GM12873 (cell line): Measurements from ENCODE around the gene RUNX2.

Experiments
- CTCF ChIP-seq: IDR thresholded peaks from 2 replicates; pipeline ENCODE4 v1.5.1; 2012; ENCODE audit warnings: low read depth, mild to moderate bottlenecking, moderate library complexity, low read length, control low read depth; ENCODE audit not compliant: insufficient read depth; ENCODE audit errors: missing control alignments

RUNX2 gene

DNA sequence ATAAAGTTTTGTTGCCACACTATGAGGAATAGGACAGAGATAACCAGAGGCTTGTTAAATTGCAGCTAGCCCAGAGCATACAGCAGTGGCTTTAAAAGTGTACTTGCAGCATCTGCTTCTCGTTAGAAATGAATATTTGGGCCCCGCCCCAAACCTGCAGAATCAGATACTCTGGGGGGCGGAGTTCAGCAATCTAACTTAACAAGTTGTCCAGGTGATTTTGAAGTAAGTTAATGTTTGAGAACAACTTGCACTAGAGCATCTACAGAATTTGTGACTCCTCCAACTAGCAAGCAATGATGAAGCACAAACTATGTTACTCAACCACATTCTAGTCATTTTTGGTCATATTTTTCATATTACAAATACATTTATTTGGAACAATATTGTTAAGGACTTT, 60.2 kb downstream of the RUNX2 start:
- TF ChIP-seq CTCF = no peak

DNA sequence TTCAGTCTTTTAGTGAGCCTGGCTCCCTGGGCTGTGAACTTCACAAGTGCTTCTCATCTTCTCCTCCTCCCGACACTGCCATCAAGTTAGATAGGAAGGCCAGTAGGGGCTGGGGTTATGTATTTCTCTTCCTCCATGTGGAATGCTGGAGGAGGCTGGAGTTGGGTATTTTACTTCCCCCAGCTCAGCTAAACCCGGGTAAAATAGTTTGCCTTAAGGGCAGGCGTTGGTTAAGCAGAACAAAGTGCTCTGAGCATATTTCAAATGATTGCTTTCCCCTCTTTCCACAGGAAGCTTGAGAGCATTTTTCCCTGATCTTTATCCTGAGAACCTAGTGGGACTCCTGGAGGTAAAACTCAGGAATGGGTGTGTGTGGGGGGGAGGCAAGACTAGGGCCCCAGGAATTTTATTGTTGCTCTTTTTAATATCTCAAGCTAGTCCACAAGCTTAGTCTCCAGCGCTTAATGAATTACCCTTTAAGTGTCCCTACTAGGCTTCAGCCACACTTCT, 66.5 kb downstream of the RUNX2 start:
- TF ChIP-seq CTCF = no peak

DNA sequence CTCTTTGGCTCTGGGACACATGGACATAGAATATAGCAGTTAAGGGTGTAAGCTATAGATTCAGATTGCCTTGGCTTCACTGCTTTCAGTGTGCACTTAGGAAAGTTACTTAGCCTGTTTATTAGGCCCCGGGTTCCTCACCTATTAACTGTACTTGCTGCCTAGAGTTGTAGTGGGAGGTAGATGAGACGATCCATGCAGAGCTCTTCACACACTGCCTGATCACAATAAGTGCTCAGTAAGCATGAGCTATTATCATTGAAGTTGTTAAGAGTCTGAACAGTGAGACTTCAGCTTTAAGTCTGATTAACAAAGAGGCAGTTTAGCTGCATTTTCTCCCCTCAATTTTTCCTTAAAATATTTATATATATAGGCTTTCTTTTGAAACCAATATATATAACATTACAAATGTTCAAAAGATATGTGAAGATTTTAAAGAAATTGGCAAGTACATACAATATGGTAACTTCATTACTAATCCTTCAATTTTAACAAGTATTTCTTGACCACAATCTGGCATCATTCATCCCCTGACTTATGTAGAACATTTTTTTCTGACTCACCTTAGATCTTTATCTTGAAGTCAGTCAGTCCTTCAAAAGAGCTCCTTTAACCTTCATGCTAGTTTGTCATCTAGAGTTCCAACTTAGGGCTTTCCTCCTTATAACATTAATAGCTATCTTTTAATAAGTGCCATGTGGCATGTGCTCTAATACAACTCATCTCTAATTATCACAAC, 70.1 kb downstream of the RUNX2 start:
- no peak for TF ChIP-seq CTCF

DNA sequence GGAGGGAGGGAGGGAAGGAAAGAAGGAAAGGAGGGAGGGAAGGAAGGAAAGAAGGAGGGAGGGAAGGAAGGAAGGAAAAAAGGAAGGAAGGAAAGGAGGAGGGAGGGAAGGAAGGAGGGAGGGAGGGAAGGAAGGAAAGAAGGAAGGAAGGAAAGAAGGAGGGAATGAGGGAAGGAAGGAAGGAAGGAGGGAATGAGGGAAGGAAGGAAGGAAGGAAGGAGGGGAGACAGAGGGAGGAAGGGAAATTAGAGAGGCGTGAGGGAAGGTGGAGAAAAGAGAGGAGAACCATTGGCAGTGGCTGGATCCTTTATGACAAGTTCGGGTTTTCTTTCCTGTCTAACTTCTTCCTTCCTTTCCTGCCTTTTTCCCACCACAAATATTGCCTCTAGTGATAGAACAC, 71.9 kb downstream of the RUNX2 start:
- no peak for TF ChIP-seq CTCF

DNA sequence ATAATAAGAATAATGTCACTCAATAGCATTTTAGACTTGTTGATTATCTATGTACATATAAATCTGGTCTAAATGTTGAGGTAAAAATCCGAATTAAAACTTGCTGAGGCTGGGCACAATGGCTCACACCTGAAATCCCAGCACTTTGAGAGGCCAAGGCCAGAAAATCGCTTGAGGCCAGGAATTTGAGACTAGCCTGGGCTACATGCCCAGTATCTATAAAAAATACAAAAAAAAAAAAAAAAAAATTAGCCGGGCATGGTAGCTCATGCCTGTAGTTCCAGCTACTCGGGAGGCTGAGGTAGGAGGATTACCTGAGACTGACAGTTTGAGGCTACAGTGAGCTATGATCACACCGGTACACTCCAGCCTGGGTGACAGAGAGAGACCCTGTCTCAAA, 83.8 kb downstream of the RUNX2 start:
- no peak for TF ChIP-seq CTCF

DNA sequence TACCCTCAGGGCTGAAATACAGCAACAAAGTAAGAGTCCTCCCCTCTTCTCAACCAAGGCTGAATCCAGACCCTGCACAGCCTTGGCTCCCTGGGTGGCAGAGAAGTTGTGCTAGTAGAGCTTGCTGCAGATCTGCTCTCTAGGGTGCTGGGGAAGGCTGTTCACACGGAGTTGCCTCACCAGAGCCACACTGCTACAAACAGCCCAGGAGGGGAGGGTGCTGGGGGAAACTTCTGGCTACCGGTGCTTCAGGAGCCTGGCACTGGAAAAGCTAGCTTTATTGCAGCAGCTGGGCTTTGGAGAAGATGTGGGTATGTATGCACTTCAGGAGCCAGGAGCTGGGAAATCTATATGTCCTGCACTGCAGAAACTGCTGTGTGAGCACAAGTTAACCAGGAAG, 87.2 kb downstream of the RUNX2 start:
- no peak for TF ChIP-seq CTCF

DNA sequence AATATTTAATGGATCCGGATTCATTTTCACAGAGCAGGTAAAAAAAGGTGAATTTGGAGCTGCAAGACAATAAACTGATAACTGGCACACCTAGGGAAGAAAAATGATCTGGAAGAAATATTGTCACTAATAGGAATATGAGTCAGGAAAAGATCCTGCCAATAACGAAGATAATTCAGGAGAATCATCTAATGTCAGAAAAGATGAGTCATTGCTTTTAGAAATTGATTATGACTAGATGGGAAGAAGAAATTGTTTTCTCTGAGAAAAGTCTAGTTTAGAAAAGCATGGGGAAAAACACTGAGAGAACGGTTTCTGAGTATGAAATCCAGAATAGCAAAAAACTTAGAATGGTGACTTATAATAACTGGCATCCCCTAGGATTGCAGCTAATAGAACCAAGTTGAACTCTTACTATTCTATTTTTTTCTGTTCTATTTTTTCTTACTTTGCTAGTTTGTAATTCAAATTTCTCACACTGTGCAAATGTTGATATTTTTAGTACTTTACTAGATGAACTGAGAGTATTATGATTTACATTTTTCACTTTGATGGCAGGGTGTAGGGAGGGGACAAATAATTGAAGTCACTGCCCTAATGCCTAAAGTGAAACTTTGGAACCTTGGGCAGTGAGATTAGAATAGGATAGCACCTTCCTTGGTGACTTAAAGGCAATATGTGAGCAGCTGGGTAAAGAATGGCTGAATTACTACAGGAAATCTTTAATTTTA, 87.8 kb downstream of the RUNX2 start:
- no peak for TF ChIP-seq CTCF
